HFFc6 (cell line): ENCODE results near the gene HIVEP3. TPM values are rescaled to one million over a fixed set of nuclear protein-coding genes. Genes with fewer than 3 reads are reported as not detected.

Experiments
- DNase-seq: peaks from one replicate; pipeline ENCODE4 v3.0.0-alpha.2; 2018
- H3K27ac Mint-ChIP-seq: 2 replicates; pipeline ENCODE4 v1.8.0; 2020; ENCODE audit warnings: mild to moderate bottlenecking, mixed read lengths
- H3K27me3 Mint-ChIP-seq: 2 replicates; pipeline ENCODE4 v1.8.0; 2021; ENCODE audit warnings: mild to moderate bottlenecking, moderate library complexity, mixed read lengths; ENCODE audit not compliant: insufficient read depth
- H3K36me3 Mint-ChIP-seq: 2 replicates; pipeline ENCODE4 v1.8.0; 2021; ENCODE audit warnings: low read depth, mixed read lengths
- H3K4me1 Mint-ChIP-seq: 2 replicates; pipeline ENCODE4 v1.8.0; 2020; ENCODE audit warnings: low read depth, mixed read lengths
- H3K4me3 Mint-ChIP-seq: 2 replicates; pipeline ENCODE4 v1.8.0; 2020; ENCODE audit warnings: mild to moderate bottlenecking, moderate library complexity, mixed read lengths
- H3K9me3 Mint-ChIP-seq: 2 replicates; pipeline ENCODE4 v1.8.0; 2020; ENCODE audit warnings: mild to moderate bottlenecking, mixed read lengths
- CTCF ChIP-seq: fragments of 200-600 bp; sonication (generic); IDR thresholded peaks from 2 replicates; pipeline ENCODE4 v1.5.0; 2021; ENCODE audit warnings: antibody characterized with exemption, mild to moderate bottlenecking
- total RNA-seq, 6 experiments: library from RNA; stranded (reverse); fragmentation: NEBNext Ultra II Directional; extraction: Animal tissue kit (Norgen Biotek cat#: 25700); gene quantifications; 2 replicates in 1 of 6; 3 replicates in 5 of 6; pipeline ENCODE4 v1.2.3, GENCODE V29; 2021

Gene HIVEP3
- total RNA-seq, 6 experiments from 2014 or later, result 7.0 to 9.7 (median 7.9) TPM

- DNase-seq, result no peak
- Mint-ChIP-seq H3K36me3 (peaks cover 4% of the 10 kb centered on the region; the same call in 1 of the 2 replicates), H3K27me3 (peaks cover 2% of the 10 kb centered on the region; the same call in 1 of the 2 replicates), H3K4me1 (peaks cover 43% of the 10 kb centered on the region), H3K27ac (no peak overlapping the region), H3K9me3 (no peaks in the 10 kb centered on the region; the same call in 1 of the 2 replicates), H3K4me3 (no peak overlapping the region)
- TF ChIP-seq CTCF, result no peak
Observed at GRCh38 chr1:41535716-41536115, 383.0 kb downstream of the HIVEP3 start.

- DNase-seq, result no peak
- H3K4me1 Mint-ChIP-seq, result peaks cover 40% of the 10 kb centered on the region
- no peaks in the 10 kb centered on the region; the same call in 1 of the 2 replicates for H3K9me3 Mint-ChIP-seq
- TF ChIP-seq CTCF, result no peak
- peaks cover 4% of the 10 kb centered on the region; the same call in 1 of the 2 replicates for H3K36me3 Mint-ChIP-seq
- H3K27ac Mint-ChIP-seq, result no peak overlapping the region
- H3K27me3 Mint-ChIP-seq, result peaks cover 2% of the 10 kb centered on the region; the same call in 1 of the 2 replicates
- H3K4me3 Mint-ChIP-seq, result no peak overlapping the region
Observed at GRCh38 chr1:41535276-41535675, 383.4 kb downstream of the HIVEP3 start.

GRCh38 chr1:41534181-41535076 lies 384.3 kb downstream of the HIVEP3 start:
- H3K27me3 Mint-ChIP-seq, result peaks cover 2% of the 10 kb centered on the region; the same call in 1 of the 2 replicates
- H3K27ac Mint-ChIP-seq, result no peak overlapping the region
- H3K4me1 Mint-ChIP-seq, result peaks cover 38% of the 10 kb centered on the region
- H3K4me3 Mint-ChIP-seq, result no peak overlapping the region
- H3K9me3 Mint-ChIP-seq, result no peaks in the 10 kb centered on the region; the same call in 1 of the 2 replicates
- no peak for DNase-seq
- peaks cover 4% of the 10 kb centered on the region for H3K36me3 Mint-ChIP-seq
- no peak for TF ChIP-seq CTCF

- no peak overlapping the region for H3K27ac Mint-ChIP-seq
- H3K4me1 Mint-ChIP-seq, result peaks cover 30% of the 10 kb centered on the region
- no peak overlapping the region for H3K4me3 Mint-ChIP-seq
- DNase-seq, result no peak
- TF ChIP-seq CTCF, result no peak
- peaks cover 2% of the 10 kb centered on the region; the same call in 1 of the 2 replicates for H3K27me3 Mint-ChIP-seq
- no peaks in the 10 kb centered on the region; the same call in 1 of the 2 replicates for H3K9me3 Mint-ChIP-seq
- H3K36me3 Mint-ChIP-seq, result peaks cover 4% of the 10 kb centered on the region
Observed at GRCh38 chr1:41533731-41534080, 385.0 kb downstream of the HIVEP3 start.

- DNase-seq, result no peak
- Mint-ChIP-seq H3K4me1 (peaks cover 25% of the 10 kb centered on the region), H3K27ac (no peak overlapping the region), H3K27me3 (peaks cover 2% of the 10 kb centered on the region; the same call in 1 of the 2 replicates), H3K9me3 (no peaks in the 10 kb centered on the region; the same call in 1 of the 2 replicates), H3K4me3 (no peak overlapping the region), H3K36me3 (peaks cover 4% of the 10 kb centered on the region)
- no peak for TF ChIP-seq CTCF
Observed at GRCh38 chr1:41533016-41533730, 385.5 kb downstream of the HIVEP3 start.
